B cell (primary cell): ENCODE data around the gene ANK3. TPM values are rescaled to one million over a fixed set of nuclear protein-coding genes. Genes with fewer than 3 reads are reported as not detected.

Experiments used
- ATAC-seq: fragments of 200-7000 bp; cut with Tn5 transposase; one replicate; pipeline ENCODE4 v1.10.0; 2021; ENCODE audit warnings: low read depth, mild to moderate bottlenecking, moderate number of reproducible peaks, moderate library complexity
- CTCF ChIA-PET: fragments of 350-600 bp; sonication (Branson Sonifier 250); formaldehyde crosslinking; loops from one replicate; lab custom pipeline; 2021; ENCODE audit warnings: antibody characterized with exemption, inconsistent platforms; lab: Charles Lee
- POLR2A ChIA-PET: fragments of 350-600 bp; sonication (Branson Sonifier 250); formaldehyde crosslinking; loops from one replicate; lab custom pipeline; 2021; ENCODE audit warnings: antibody characterized with exemption; lab: Charles Lee
- DNase-seq: peaks from one replicate; pipeline ENCODE4 v3.0.0; 2013
- H2AFZ ChIP-seq: 2 replicates; pipeline ENCODE4 v1.6.1; 2012; ENCODE audit warnings: mild to moderate bottlenecking, low read depth, low read length; ENCODE audit not compliant: insufficient read depth, poor library complexity, severe bottlenecking
- H3K27ac ChIP-seq, 2 donors: 1 replicate in 1 of 2; 2 replicates in 1 of 2; pipeline ENCODE4 v1.5.1; 2012 to 2013; ENCODE audit warnings: low read length in 2 of 2, mild to moderate bottlenecking in 2 of 2, moderate library complexity in 1 of 2
- H3K27me3 ChIP-seq, 4 experiments: fragments of 200-600 bp in 1 of 4; sonication (generic) in 1 of 4; replicated peaks in 1 of 4; 1 replicate in 2 of 4; 2 replicates in 2 of 4; pipeline versions ENCODE4 v1.6.1 to v1.7.0; 2013 to 2016; ENCODE audit warnings: low read length in 3 of 4, mild to moderate bottlenecking in 2 of 4, mixed read lengths in 1 of 4, moderate library complexity in 1 of 4; ENCODE audit not compliant: insufficient read depth in 4 of 4, control insufficient read depth in 3 of 4; ENCODE audit errors: control extremely low read depth in 1 of 4
- H3K36me3 ChIP-seq, 2 experiments: replicated peaks in 1 of 2; 1 replicate in 1 of 2; 2 replicates in 1 of 2; pipeline versions ENCODE4 v1.6.1 to v1.7.1; 2013; ENCODE audit warnings: low read length in 1 of 2; ENCODE audit not compliant: insufficient read depth in 2 of 2, control insufficient read depth in 1 of 2; ENCODE audit errors: control extremely low read depth in 1 of 2, extremely low read depth in 1 of 2
- H3K4me1 ChIP-seq, 2 donors: fragments of 200-600 bp in 1 of 2; sonication (generic) in 1 of 2; 1 replicate in 1 of 2; 2 replicates in 1 of 2; pipeline versions ENCODE4 v1.5.1 to v1.6.1; 2013 to 2017; ENCODE audit warnings: low read length in 2 of 2; ENCODE audit not compliant: control insufficient read depth in 2 of 2, insufficient read depth in 2 of 2
- H3K4me2 ChIP-seq: replicated peaks from 2 replicates; pipeline ENCODE3; 2012; ENCODE audit warnings: mild to moderate bottlenecking, low read depth, low read length; ENCODE audit not compliant: poor library complexity, severe bottlenecking
- H3K4me3 ChIP-seq, 5 experiments: fragments of 200-600 bp in 1 of 5; sonication (generic) in 1 of 5; 1 replicate in 3 of 5; 2 replicates in 2 of 5; pipeline versions ENCODE4 v1.5.1 to v1.7.0; 2011 to 2016; ENCODE audit warnings: low read length in 4 of 5, mild to moderate bottlenecking in 4 of 5, low read depth in 2 of 5, control low read depth in 1 of 5, moderate library complexity in 1 of 5; ENCODE audit not compliant: insufficient read depth in 1 of 5; ENCODE audit errors: control extremely low read depth in 1 of 5, extremely low read depth in 1 of 5
- H3K79me2 ChIP-seq: fragments of 200-600 bp; sonication (generic); one replicate; pipeline ENCODE4 v1.6.0; 2016; ENCODE audit warnings: low read length; ENCODE audit not compliant: control insufficient read depth, insufficient read depth
- H3K9ac ChIP-seq: fragments of 200-600 bp; sonication (generic); 2 replicates; pipeline ENCODE4 v1.6.1; 2017; ENCODE audit warnings: mild to moderate bottlenecking, low read length, moderate library complexity
- H3K9me3 ChIP-seq, 3 donors: one replicate each; pipeline versions ENCODE4 v1.6.1 to v1.7.1; 2013; ENCODE audit warnings: low read length in 2 of 3; ENCODE audit not compliant: control insufficient read depth in 2 of 3, insufficient read depth in 1 of 3; ENCODE audit errors: control extremely low read depth in 1 of 3
- H4K20me1 ChIP-seq: 2 replicates; pipeline ENCODE4 v1.6.0; 2012; ENCODE audit warnings: mild to moderate bottlenecking, low read length; ENCODE audit not compliant: insufficient read depth, control insufficient read depth, poor library complexity, severe bottlenecking
- H3K27ac Mint-ChIP-seq: one replicate; pipeline ENCODE4 v1.8.0; 2021; ENCODE audit warnings: mixed read lengths
- H3K27me3 Mint-ChIP-seq: one replicate; pipeline ENCODE4 v1.8.0; 2021; ENCODE audit warnings: mixed read lengths
- H3K4me1 Mint-ChIP-seq: one replicate; pipeline ENCODE4 v1.8.0; 2021; ENCODE audit warnings: mixed read lengths
- H3K4me3 Mint-ChIP-seq: one replicate; pipeline ENCODE4 v1.8.0; 2021; ENCODE audit warnings: mixed read lengths
- H3K9me3 Mint-ChIP-seq: one replicate; pipeline ENCODE4 v1.8.0; 2022; ENCODE audit warnings: mixed read lengths; ENCODE audit not compliant: insufficient read depth
- EZH2 ChIP-seq: IDR thresholded peaks from 2 replicates; pipeline ENCODE4 v1.6.1; 2012; ENCODE audit warnings: borderline replicate concordance, low read depth, mild to moderate bottlenecking, moderate library complexity, low read length; ENCODE audit not compliant: insufficient read depth, poor library complexity, severe bottlenecking
- WGBS: methylation state at CpG from one replicate; pipeline ENCODE4 v1.1.5; 2013; ENCODE audit warnings: missing lambda C conversion rate; ENCODE audit not compliant: insufficient coverage; 5-methylcytosine and 5-hydroxymethylcytosine counted together
- intact Hi-C: fragments of 100-400 bp; cut with micrococcal nuclease; formaldehyde crosslinking; loops from one replicate; pipeline ENCODE4 v1.10.0; 2022
- polyA plus RNA-seq: library from polyadenylated mRNA; depleted of rRNA; stranded (reverse); fragments of >200 nt; gene quantifications from 2 replicates; pipeline ENCODE4 v1.2.3, GENCODE V29; 2012
- total RNA-seq, 2 donors: library from RNA; stranded (reverse); fragments of 120-200 nt in 1 of 2; gene quantifications; 1 replicate in 1 of 2; 2 replicates in 1 of 2; pipeline versions ENCODE4 v1.2.3 to v1.2.4, GENCODE V29; 2013 to 2022
- TF ChIP-seq, protein P1 (sequence below): fragments of 200-600 bp; IDR thresholded peaks from one replicate; pipeline ENCODE4 v1.8.0; 2022; ENCODE audit warnings: antibody characterized with exemption, mild to moderate bottlenecking

Gene ANK3
- total and polyA plus RNA-seq, 2 donors (not counting 1 experiment from before 2014, with no cell fraction given) = 4.9 to 21.6 TPM

DNA sequence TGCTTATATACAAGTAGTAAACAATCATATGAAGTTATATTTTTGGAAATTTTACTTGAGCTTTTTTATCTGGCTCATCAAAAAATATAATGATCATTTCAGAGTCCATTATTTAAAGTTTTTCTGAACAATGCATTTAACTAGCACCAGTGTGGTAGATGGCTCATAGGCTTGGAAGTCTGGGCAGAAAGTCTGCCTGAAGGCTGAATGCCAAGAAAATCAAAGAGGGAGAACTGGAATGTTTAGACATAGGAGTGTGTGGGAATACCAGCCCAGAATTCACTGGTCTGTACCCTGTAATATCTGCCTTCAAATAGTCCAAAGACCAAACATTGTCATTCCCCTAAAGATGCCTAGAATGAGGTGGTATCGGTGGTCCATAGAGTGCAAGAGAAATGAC, 40.3 kb upstream of the ANK3 start:
- no peak for ATAC-seq
- no peak overlapping the region for H3K4me2 ChIP-seq
- H3K4me1 Mint-ChIP-seq = peaks cover 10% of the 10 kb centered on the region

DNA sequence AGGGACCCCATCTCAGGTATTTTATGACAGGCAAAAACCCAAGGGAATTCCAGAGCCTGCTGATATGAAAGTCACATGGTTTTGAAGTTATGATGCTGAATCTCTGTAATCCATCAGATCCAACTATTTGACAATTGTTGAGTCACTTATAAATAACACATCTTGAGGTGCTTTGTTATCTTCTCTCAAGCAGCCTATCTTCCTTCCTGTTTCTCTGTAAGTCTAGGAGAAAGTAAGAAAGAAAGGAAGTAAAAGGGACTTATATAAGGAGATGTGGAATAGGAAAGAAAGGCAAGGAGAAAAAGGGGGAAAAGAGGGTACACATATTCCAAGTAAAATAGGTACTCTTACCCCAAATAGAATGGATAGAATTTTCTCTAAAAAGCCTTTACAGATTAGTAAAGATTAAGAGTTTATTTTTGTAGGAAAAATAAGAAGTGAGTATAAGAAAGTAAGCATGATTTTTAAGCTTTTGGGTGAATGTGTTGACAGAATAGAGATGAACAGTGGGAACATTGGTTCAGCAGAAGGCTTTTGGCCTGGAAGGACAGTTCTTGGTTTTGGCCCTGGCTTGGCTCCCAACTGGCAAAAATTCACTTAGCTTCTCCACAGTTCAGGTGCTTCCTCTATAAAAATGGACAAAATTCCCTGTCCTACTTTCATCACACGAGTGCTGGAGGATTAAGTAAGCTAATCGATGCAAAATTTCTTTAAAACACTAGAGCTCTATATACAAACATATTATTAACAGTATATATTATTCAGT, 39.6 kb upstream of the ANK3 start:
- H3K4me1 ChIP-seq = peaks cover 0 to 9% of the 10 kb centered on the region in 2 donors
- no peak overlapping the region for H3K4me3 ChIP-seq
- H3K36me3 ChIP-seq = no peaks in the 10 kb centered on the region
- Mint-ChIP-seq H3K27me3 (no peaks in the 10 kb centered on the region), H3K4me1 (peaks cover 13% of the 10 kb centered on the region), H3K9me3 (no peaks in the 10 kb centered on the region), H3K27ac (no peak overlapping the region), H3K4me3 (no peak overlapping the region)
- H3K27me3 ChIP-seq = no peaks in the 10 kb centered on the region
- no peaks in the 10 kb centered on the region for H3K9me3 ChIP-seq
- H3K27ac ChIP-seq = no peak overlapping the region
- intact Hi-C loops = loop anchor here (5.0 kb wide), 1 partner anchor 802 kb away; no protein-coding TSS in a partner anchor
- WGBS = no CpG with 5 or more reads among the region's 2 CpGs
- H3K79me2 ChIP-seq = no peaks in the 10 kb centered on the region
- no peak overlapping the region for H3K9ac ChIP-seq
- H4K20me1 ChIP-seq = no peaks in the 10 kb centered on the region
- no peak overlapping the region for H3K4me2 ChIP-seq
- CTCF ChIA-PET = interaction anchor here (0.6 to 7.1 kb wide), 9 partner anchors 10 to 328 kb away, joined by 3 to 48 read pairs (median 4); no protein-coding TSS in a partner anchor
- H2AFZ ChIP-seq = no peak overlapping the region
- TF ChIP-seq, protein P1, sequence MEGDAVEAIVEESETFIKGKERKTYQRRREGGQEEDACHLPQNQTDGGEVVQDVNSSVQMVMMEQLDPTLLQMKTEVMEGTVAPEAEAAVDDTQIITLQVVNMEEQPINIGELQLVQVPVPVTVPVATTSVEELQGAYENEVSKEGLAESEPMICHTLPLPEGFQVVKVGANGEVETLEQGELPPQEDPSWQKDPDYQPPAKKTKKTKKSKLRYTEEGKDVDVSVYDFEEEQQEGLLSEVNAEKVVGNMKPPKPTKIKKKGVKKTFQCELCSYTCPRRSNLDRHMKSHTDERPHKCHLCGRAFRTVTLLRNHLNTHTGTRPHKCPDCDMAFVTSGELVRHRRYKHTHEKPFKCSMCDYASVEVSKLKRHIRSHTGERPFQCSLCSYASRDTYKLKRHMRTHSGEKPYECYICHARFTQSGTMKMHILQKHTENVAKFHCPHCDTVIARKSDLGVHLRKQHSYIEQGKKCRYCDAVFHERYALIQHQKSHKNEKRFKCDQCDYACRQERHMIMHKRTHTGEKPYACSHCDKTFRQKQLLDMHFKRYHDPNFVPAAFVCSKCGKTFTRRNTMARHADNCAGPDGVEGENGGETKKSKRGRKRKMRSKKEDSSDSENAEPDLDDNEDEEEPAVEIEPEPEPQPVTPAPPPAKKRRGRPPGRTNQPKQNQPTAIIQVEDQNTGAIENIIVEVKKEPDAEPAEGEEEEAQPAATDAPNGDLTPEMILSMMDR = no peak
- no peak for TF ChIP-seq EZH2
- no peak for DNase-seq
- POLR2A ChIA-PET = no interaction called here
- no peak for ATAC-seq

More for the DNA sequence above, 40.3 kb upstream of the ANK3 start:
- Histone ChIP-seq H4K20me1 (no peaks in the 10 kb centered on the region), H3K9ac (no peak overlapping the region), H3K36me3 (no peaks in the 10 kb centered on the region), H2AFZ (no peak overlapping the region), H3K4me1 (peaks cover 0 to 6% of the 10 kb centered on the region in 2 donors), H3K9me3 (no peaks in the 10 kb centered on the region), H3K27me3 (no peaks in the 10 kb centered on the region), H3K27ac (no peak overlapping the region), H3K79me2 (no peaks in the 10 kb centered on the region), H3K4me3 (no peak overlapping the region)
- TF ChIP-seq, protein P1 = no peak
- no peak for TF ChIP-seq EZH2
- ChIA-PET POLR2A (no interaction called here), CTCF (interaction anchor here (0.6 to 7.1 kb wide), 6 partner anchors 9 to 328 kb away, joined by 3 to 48 read pairs (median 15); no protein-coding TSS in a partner anchor)
- H3K27me3 Mint-ChIP-seq = no peaks in the 10 kb centered on the region
- no peak overlapping the region for H3K27ac Mint-ChIP-seq
- no peaks in the 10 kb centered on the region for H3K9me3 Mint-ChIP-seq
- DNase-seq = no peak
- no CpG with 5 or more reads among the region's 1 CpG for WGBS
- no peak overlapping the region for H3K4me3 Mint-ChIP-seq
- intact Hi-C loops = loop anchor here (5.0 kb wide), 1 partner anchor 78 kb away; no protein-coding TSS in a partner anchor
